GM12878 (cell line): ENCODE data around the gene TTC33.

Source experiments
- CBX5 ChIP-seq: sonication (generic); IDR thresholded peaks from 2 replicates; pipeline ENCODE4 v1.6.1; 2016; ENCODE audit warnings: low read depth, moderate library complexity, mild to moderate bottlenecking, inconsistent platforms
- ESRRA ChIP-seq: IDR thresholded peaks from 2 replicates; pipeline ENCODE4 v1.6.1; 2012; ENCODE audit warnings: mild to moderate bottlenecking, low read length, improper control_type of control experiment
- HDAC6 ChIP-seq: fragments of 200-600 bp; sonication (generic); IDR thresholded peaks from one replicate; pipeline ENCODE4 v1.8.0; 2017; ENCODE audit warnings: antibody characterized with exemption; ENCODE audit not compliant: unreplicated experiment
- JUNB ChIP-seq: IDR thresholded peaks from 2 replicates; pipeline ENCODE4 v1.6.1; 2016; ENCODE audit warnings: antibody characterized with exemption, mild to moderate bottlenecking
- RAD21 ChIP-seq: IDR thresholded peaks from 2 replicates; pipeline ENCODE4 v1.6.1; 2011; ENCODE audit warnings: mild to moderate bottlenecking, low read depth, low read length, moderate library complexity; ENCODE audit not compliant: insufficient read depth
- ZNF24 ChIP-seq: fragments of 450-650 bp; IDR thresholded peaks from 2 replicates; pipeline ENCODE4 v1.6.1; 2017; ENCODE audit warnings: antibody characterized with exemption, mild to moderate bottlenecking
- ZSCAN29 ChIP-seq: fragments of 450-650 bp; IDR thresholded peaks from 2 replicates; pipeline ENCODE4 v1.6.1; 2017; ENCODE audit warnings: mild to moderate bottlenecking, moderate library complexity
- TF ChIP-seq, protein P1 (sequence below): fragments of 450-650 bp; IDR thresholded peaks from 2 replicates; pipeline ENCODE4 v1.6.1; 2017; ENCODE audit warnings: borderline replicate concordance
- TF ChIP-seq, protein P2 (sequence below): IDR thresholded peaks from 2 replicates; pipeline ENCODE4 v1.6.1; 2011; ENCODE audit warnings: borderline replicate concordance, low read depth, mild to moderate bottlenecking, moderate library complexity, low read length; ENCODE audit not compliant: insufficient read depth, poor library complexity, severe bottlenecking
- TF ChIP-seq, protein P3 (sequence below), 3 experiments: IDR thresholded peaks in 2 of 3; conservative IDR thresholded peaks in 1 of 3; 2 replicates each; pipeline ENCODE4 v1.5.1; 2011; ENCODE audit warnings: low read depth in 3 of 3, low read length in 3 of 3, mild to moderate bottlenecking in 3 of 3, control low read depth in 2 of 3, moderate library complexity in 2 of 3, inconsistent platforms in 1 of 3, mixed read lengths in 1 of 3; ENCODE audit not compliant: control insufficient read depth in 2 of 3, insufficient read depth in 1 of 3; ENCODE audit errors: extremely low read depth in 1 of 3

DNA sequence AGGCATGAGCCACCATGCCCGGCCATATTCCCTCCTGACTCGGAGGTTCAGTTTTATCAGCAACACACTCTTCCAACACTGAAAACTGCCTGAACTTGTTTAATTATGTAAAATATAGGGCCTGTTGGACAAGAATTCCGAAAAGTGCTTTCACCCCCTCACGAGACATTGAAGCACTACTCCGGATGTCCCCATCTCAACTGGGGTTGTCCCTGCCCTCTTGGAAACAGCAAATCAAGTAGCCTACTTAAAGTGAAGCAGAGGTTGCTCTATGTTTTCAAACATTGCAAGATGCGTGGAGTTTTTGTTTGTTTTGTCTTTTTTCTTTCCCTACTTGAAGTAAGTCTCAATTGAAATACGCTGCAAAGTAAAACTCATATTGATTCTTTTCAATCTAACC lies 68.4 kb downstream of the TTC33 start:
- no peak for TF ChIP-seq HDAC6
- no peak for TF ChIP-seq ESRRA
- TF ChIP-seq, protein P1, sequence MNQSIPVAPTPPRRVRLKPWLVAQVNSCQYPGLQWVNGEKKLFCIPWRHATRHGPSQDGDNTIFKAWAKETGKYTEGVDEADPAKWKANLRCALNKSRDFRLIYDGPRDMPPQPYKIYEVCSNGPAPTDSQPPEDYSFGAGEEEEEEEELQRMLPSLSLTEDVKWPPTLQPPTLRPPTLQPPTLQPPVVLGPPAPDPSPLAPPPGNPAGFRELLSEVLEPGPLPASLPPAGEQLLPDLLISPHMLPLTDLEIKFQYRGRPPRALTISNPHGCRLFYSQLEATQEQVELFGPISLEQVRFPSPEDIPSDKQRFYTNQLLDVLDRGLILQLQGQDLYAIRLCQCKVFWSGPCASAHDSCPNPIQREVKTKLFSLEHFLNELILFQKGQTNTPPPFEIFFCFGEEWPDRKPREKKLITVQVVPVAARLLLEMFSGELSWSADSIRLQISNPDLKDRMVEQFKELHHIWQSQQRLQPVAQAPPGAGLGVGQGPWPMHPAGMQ: no peak
- TF ChIP-seq, protein P2, sequence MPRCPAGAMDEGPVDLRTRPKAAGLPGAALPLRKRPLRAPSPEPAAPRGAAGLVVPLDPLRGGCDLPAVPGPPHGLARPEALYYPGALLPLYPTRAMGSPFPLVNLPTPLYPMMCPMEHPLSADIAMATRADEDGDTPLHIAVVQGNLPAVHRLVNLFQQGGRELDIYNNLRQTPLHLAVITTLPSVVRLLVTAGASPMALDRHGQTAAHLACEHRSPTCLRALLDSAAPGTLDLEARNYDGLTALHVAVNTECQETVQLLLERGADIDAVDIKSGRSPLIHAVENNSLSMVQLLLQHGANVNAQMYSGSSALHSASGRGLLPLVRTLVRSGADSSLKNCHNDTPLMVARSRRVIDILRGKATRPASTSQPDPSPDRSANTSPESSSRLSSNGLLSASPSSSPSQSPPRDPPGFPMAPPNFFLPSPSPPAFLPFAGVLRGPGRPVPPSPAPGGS: no peak
- TF ChIP-seq CBX5: no peak
- no peak for TF ChIP-seq RAD21
- no peak for TF ChIP-seq JUNB
- TF ChIP-seq, protein P3, sequence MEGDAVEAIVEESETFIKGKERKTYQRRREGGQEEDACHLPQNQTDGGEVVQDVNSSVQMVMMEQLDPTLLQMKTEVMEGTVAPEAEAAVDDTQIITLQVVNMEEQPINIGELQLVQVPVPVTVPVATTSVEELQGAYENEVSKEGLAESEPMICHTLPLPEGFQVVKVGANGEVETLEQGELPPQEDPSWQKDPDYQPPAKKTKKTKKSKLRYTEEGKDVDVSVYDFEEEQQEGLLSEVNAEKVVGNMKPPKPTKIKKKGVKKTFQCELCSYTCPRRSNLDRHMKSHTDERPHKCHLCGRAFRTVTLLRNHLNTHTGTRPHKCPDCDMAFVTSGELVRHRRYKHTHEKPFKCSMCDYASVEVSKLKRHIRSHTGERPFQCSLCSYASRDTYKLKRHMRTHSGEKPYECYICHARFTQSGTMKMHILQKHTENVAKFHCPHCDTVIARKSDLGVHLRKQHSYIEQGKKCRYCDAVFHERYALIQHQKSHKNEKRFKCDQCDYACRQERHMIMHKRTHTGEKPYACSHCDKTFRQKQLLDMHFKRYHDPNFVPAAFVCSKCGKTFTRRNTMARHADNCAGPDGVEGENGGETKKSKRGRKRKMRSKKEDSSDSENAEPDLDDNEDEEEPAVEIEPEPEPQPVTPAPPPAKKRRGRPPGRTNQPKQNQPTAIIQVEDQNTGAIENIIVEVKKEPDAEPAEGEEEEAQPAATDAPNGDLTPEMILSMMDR (IDR thresholded peaks at IDR 0.05 in 2 of 3, conservative IDR thresholded peaks at IDR 0.05 in 1 of 3; ENCODE audit: control insufficient read depth in 2 of 3, extremely low read depth in 1 of 3, insufficient read depth in 1 of 3, low read depth in 3 of 3, low read length in 3 of 3): no peak
- no peak for TF ChIP-seq ZSCAN29
- TF ChIP-seq ZNF24: no peak
